GM23338 (cell line): Measurements from ENCODE around the gene DOCK1. TPM values are rescaled to one million over a fixed set of nuclear protein-coding genes. Genes with fewer than 3 reads are reported as not detected.

Experiments used
- ATAC-seq: fragments of 200-7000 bp; cut with Tn5 transposase; 3 replicates; pipeline ENCODE4 v1.9.1; 2020
- DNase-seq: peaks from one replicate; pipeline ENCODE4 v3.0.0-alpha.2; 2015; ENCODE audit warnings: low spot score
- H2AFZ ChIP-seq: fragments of 200-600 bp; sonication (generic); 2 replicates; pipeline ENCODE4 v1.8.0; 2016; ENCODE audit warnings: antibody characterized with exemption, mild to moderate bottlenecking, moderate library complexity
- H3F3A ChIP-seq: fragments of 200-600 bp; sonication (generic); replicated peaks from 2 replicates; pipeline ENCODE4 v1.8.0; 2017; ENCODE audit warnings: antibody characterized with exemption, mixed run types, low read depth
- H3K27ac ChIP-seq: fragments of 200-600 bp; sonication (generic); 2 replicates; pipeline ENCODE4 v1.6.1; 2016; ENCODE audit warnings: low read depth
- H3K27me3 ChIP-seq: fragments of 200-600 bp; sonication (generic); 2 replicates; pipeline ENCODE4 v1.8.0; 2016; ENCODE audit warnings: mild to moderate bottlenecking, mixed run types, moderate library complexity; ENCODE audit not compliant: insufficient read depth
- H3K36me3 ChIP-seq: fragments of 200-600 bp; sonication (generic); 2 replicates; pipeline ENCODE4 v1.8.0; 2016; ENCODE audit warnings: mild to moderate bottlenecking; ENCODE audit not compliant: insufficient read depth
- H3K4me1 ChIP-seq: fragments of 200-600 bp; sonication (generic); 2 replicates; pipeline ENCODE4 v1.8.0; 2016; ENCODE audit warnings: mild to moderate bottlenecking, moderate library complexity; ENCODE audit not compliant: insufficient read depth
- H3K4me2 ChIP-seq: fragments of 200-600 bp; sonication (generic); 2 replicates; pipeline ENCODE4 v1.7.1; 2017; ENCODE audit warnings: mixed run types
- H3K4me3 ChIP-seq: fragments of 200-600 bp; sonication (generic); 2 replicates; pipeline ENCODE4 v1.6.1; 2016; ENCODE audit warnings: mixed run types
- H3K79me2 ChIP-seq: fragments of 200-600 bp; sonication (generic); replicated peaks from 2 replicates; pipeline ENCODE4 v1.8.0; 2017; ENCODE audit warnings: mild to moderate bottlenecking; ENCODE audit not compliant: insufficient read depth
- H3K9me2 ChIP-seq: fragments of 200-600 bp; sonication (generic); 2 replicates; pipeline ENCODE4 v1.8.0; 2017; ENCODE audit not compliant: insufficient read depth
- H4K20me1 ChIP-seq: fragments of 200-600 bp; sonication (generic); replicated peaks from 2 replicates; pipeline ENCODE4 v1.8.0; 2017; ENCODE audit warnings: mild to moderate bottlenecking; ENCODE audit not compliant: insufficient read depth
- H3K27ac Mint-ChIP-seq: 2 replicates; pipeline ENCODE4 v1.8.0; 2020; ENCODE audit warnings: inconsistent platforms, mild to moderate bottlenecking, moderate library complexity, mixed read lengths
- H3K27me3 Mint-ChIP-seq: 3 replicates; pipeline ENCODE4 v1.8.0; 2022; ENCODE audit warnings: low read depth, mild to moderate bottlenecking, moderate library complexity, mixed read lengths, inconsistent platforms; ENCODE audit not compliant: insufficient read depth, poor library complexity
- H3K36me3 Mint-ChIP-seq: 3 replicates; pipeline ENCODE4 v1.8.0; 2021; ENCODE audit warnings: low read depth, mild to moderate bottlenecking, inconsistent platforms, moderate library complexity, mixed read lengths
- H3K4me1 Mint-ChIP-seq: 3 replicates; pipeline ENCODE4 v1.8.0; 2020; ENCODE audit warnings: mild to moderate bottlenecking, inconsistent platforms, mixed read lengths
- H3K4me3 Mint-ChIP-seq: 3 replicates; pipeline ENCODE4 v1.8.0; 2021; ENCODE audit warnings: moderate library complexity, mild to moderate bottlenecking, inconsistent platforms, mixed read lengths
- H3K9me3 Mint-ChIP-seq: 3 replicates; pipeline ENCODE4 v1.8.0; 2020; ENCODE audit warnings: moderate library complexity, mild to moderate bottlenecking, inconsistent platforms, mixed read lengths
- CREB1 ChIP-seq: fragments of 250-450 bp; sonication (Bioruptor Pico); IDR thresholded peaks from 2 replicates; pipeline ENCODE4 v1.5.0; 2020; ENCODE audit warnings: low read depth, mild to moderate bottlenecking, moderate library complexity
- CTCF ChIP-seq, 2 experiments: fragments of 200-600 bp in 1 of 2; sonication (generic) in 1 of 2; conservative IDR thresholded peaks; 2 replicates each; pipeline versions ENCODE4 v1.5.1 to v1.6.1; 2016 to 2017; ENCODE audit warnings: antibody characterized with exemption in 2 of 2, low read depth in 2 of 2, mild to moderate bottlenecking in 2 of 2, moderate library complexity in 1 of 2
- ETS1 ChIP-seq: IDR thresholded peaks from 2 replicates; pipeline ENCODE4 v1.6.1; 2016; ENCODE audit warnings: antibody characterized with exemption
- JUNB ChIP-seq: IDR thresholded peaks from one replicate; pipeline ENCODE4 v1.6.1; 2016; ENCODE audit warnings: antibody characterized with exemption; ENCODE audit not compliant: unreplicated experiment
- NANOG ChIP-seq: IDR thresholded peaks from 2 replicates; pipeline ENCODE4 v1.6.1; 2016; ENCODE audit warnings: antibody characterized with exemption, borderline replicate concordance
- ZNF114 ChIP-seq: fragments of 250-450 bp; sonication (Bioruptor Pico); IDR thresholded peaks from 2 replicates; pipeline ENCODE4 v1.5.0; 2020; ENCODE audit warnings: mild to moderate bottlenecking, moderate library complexity
- ZNF331 ChIP-seq: fragments of 250-450 bp; sonication (Bioruptor Pico); IDR thresholded peaks from 2 replicates; pipeline ENCODE4 v1.5.0; 2020; ENCODE audit warnings: low read depth, mild to moderate bottlenecking, moderate library complexity
- ZNF462 ChIP-seq: fragments of 250-450 bp; sonication (Bioruptor Pico); IDR thresholded peaks from 2 replicates; pipeline ENCODE4 v1.5.0; 2020; ENCODE audit warnings: mild to moderate bottlenecking, moderate library complexity
- polyA plus RNA-seq: library from polyadenylated mRNA; unstranded; fragments of >200 nt; fragmentation: Nextera tagmentation; extraction: Ambion mirVana; gene quantifications from 2 replicates; pipeline ENCODE4 v1.2.1, GENCODE V29; 2016
- total RNA-seq: library from RNA; depleted of rRNA; stranded (reverse); fragments of >200 nt; shearing (Covaris generic); gene quantifications from 2 replicates; pipeline ENCODE4 v1.2.3, GENCODE V29; 2014

The DOCK1 gene
- total and polyA plus RNA-seq, 2 experiments from 2014 or later = 13.2 to 55.3 TPM

GRCh38 chr10:127203067-127203466 lies 297.8 kb downstream of the DOCK1 start:
- Mint-ChIP-seq H3K27me3 (no peaks in the 10 kb centered on the region), H3K27ac (no peak overlapping the region), H3K4me3 (no peak overlapping the region), H3K36me3 (no peaks in the 10 kb centered on the region; the same call in 2 of the 3 replicates), H3K4me1 (peaks cover 11% of the 10 kb centered on the region; the same call in 2 of the 3 replicates), H3K9me3 (no peaks in the 10 kb centered on the region)
- no peaks in the 10 kb centered on the region for H3K4me1 ChIP-seq
- H3K36me3 ChIP-seq = no peaks in the 10 kb centered on the region
- no peaks in the 10 kb centered on the region for H3K27me3 ChIP-seq
- H3K79me2 ChIP-seq = no peaks in the 10 kb centered on the region
- H3K4me2 ChIP-seq = no peak overlapping the region
- no peak overlapping the region for H2AFZ ChIP-seq
- DNase-seq (no peak), ATAC-seq (no peak)
- TF ChIP-seq NANOG (no peak), ZNF462 (no peak), ZNF114 (no peak)
- no peaks in the 10 kb centered on the region for H3K9me2 ChIP-seq
- no peak overlapping the region for H3K4me3 ChIP-seq
- no peaks in the 10 kb centered on the region for H3F3A ChIP-seq
- H3K27ac ChIP-seq = no peak overlapping the region
- no peaks in the 10 kb centered on the region for H4K20me1 ChIP-seq

GRCh38 chr10:127207081-127207480 lies 301.9 kb downstream of the DOCK1 start:
- Histone ChIP-seq H3K9me2 (no peaks in the 10 kb centered on the region), H3K27ac (no peak overlapping the region), H2AFZ (no peak overlapping the region), H4K20me1 (no peaks in the 10 kb centered on the region; the same call in 1 of the 2 replicates), H3K4me3 (no peak overlapping the region), H3K27me3 (no peaks in the 10 kb centered on the region), H3F3A (no peaks in the 10 kb centered on the region), H3K4me2 (no peak overlapping the region), H3K79me2 (no peaks in the 10 kb centered on the region), H3K36me3 (no peaks in the 10 kb centered on the region), H3K4me1 (no peaks in the 10 kb centered on the region)
- Mint-ChIP-seq H3K9me3 (no peaks in the 10 kb centered on the region), H3K27me3 (peaks cover 6% of the 10 kb centered on the region), H3K4me1 (peaks cover 25% of the 10 kb centered on the region), H3K27ac (no peak overlapping the region), H3K36me3 (no peaks in the 10 kb centered on the region; the same call in 2 of the 3 replicates), H3K4me3 (no peak overlapping the region)
- no peak for DNase-seq
- ATAC-seq = no peak
- TF ChIP-seq ZNF331 (CRISPR knock-in tag) (no peak), CTCF (conservative IDR thresholded peaks at IDR 0.05; ENCODE audit: low read depth in 2 of 2) (no peak), ZNF114 (no peak), ETS1 (no peak), CREB1 (no peak), JUNB (no peak)
